ENCODE data around the gene NKD1. TPM values are rescaled to one million over a fixed set of nuclear protein-coding genes. Genes with fewer than 3 reads are reported as not detected.

The NKD1 gene
- total and polyA plus RNA-seq, 12 donors = 0.67 to 8.9 (median 3.5) TPM

GRCh38 chr16:50505115-50505514 lies 43.1 kb upstream of the NKD1 start:
- H3K4me1 ChIP-seq (replicated peaks in 1 of 2) = no peaks in the 10 kb centered on the region
- WGBS, 4 donors = 77 to 79% (median 78%) methylated on average over 5 of the region's 5 CpGs
- no peaks in the 10 kb centered on the region for H3K27me3 ChIP-seq
- H3K9me3 ChIP-seq (replicated peaks in 1 of 3) = no peaks in the 10 kb centered on the region
- TF ChIP-seq POLR2A (IDR thresholded peaks at IDR 0.05) = no peak
- TF ChIP-seq CTCF (IDR thresholded peaks at IDR 0.05) = no peak
- H3K27ac ChIP-seq = no peak overlapping the region
- DNase-seq = peak in 1 of 7 donors; percentile 11
- H3K4me3 ChIP-seq = no peak overlapping the region
- intact Hi-C loops (cut with DNase I) = no loop called here
- no peaks in the 10 kb centered on the region for H3K36me3 ChIP-seq (replicated peaks in 1 of 2)

- DNase-seq = peak in 1 of 7 donors; percentile 30
- H3K27ac ChIP-seq = no peak overlapping the region
- no peak overlapping the region for H3K4me3 ChIP-seq
- no peaks in the 10 kb centered on the region for H3K4me1 ChIP-seq (replicated peaks in 1 of 2)
- H3K36me3 ChIP-seq (replicated peaks in 1 of 2) = no peaks in the 10 kb centered on the region
- TF ChIP-seq POLR2A (IDR thresholded peaks at IDR 0.05) = no peak
- no peak for TF ChIP-seq CTCF (IDR thresholded peaks at IDR 0.05)
- intact Hi-C loops (cut with DNase I) = no loop called here
- H3K9me3 ChIP-seq (replicated peaks in 1 of 3) = no peaks in the 10 kb centered on the region
- 77 to 80% (median 79%) methylated on average over 9 to 13 of the region's 13 CpGs for WGBS, 4 donors
- no peaks in the 10 kb centered on the region for H3K27me3 ChIP-seq
Measured at GRCh38 chr16:50505714-50506542, 42.3 kb upstream of the NKD1 start.

- no peaks in the 10 kb centered on the region for H3K27me3 ChIP-seq
Measured at GRCh38 chr16:50506543-50506937, 41.7 kb upstream of the NKD1 start.

GRCh38 chr16:50507397-50507796 lies 40.8 kb upstream of the NKD1 start:
- intact Hi-C loops (cut with DNase I) = no loop called here
- TF ChIP-seq POLR2A (IDR thresholded peaks at IDR 0.05) (no peak), CTCF (IDR thresholded peaks at IDR 0.05) (no peak)
- DNase-seq = no peak
- Histone ChIP-seq H3K27ac (no peak overlapping the region), H3K36me3 (replicated peaks in 1 of 2) (no peaks in the 10 kb centered on the region), H3K27me3 (no peaks in the 10 kb centered on the region), H3K4me1 (replicated peaks in 1 of 2) (no peaks in the 10 kb centered on the region), H3K9me3 (replicated peaks in 1 of 3) (no peaks in the 10 kb centered on the region), H3K4me3 (no peak overlapping the region)
- WGBS, 4 donors = 68 to 89% (median 84%) methylated on average over 3 of the region's 3 CpGs

More at GRCh38 chr16:50506543-50506937, 41.7 kb upstream of the NKD1 start:
- Histone ChIP-seq H3K4me1 (replicated peaks in 1 of 2) (no peaks in the 10 kb centered on the region), H3K9me3 (replicated peaks in 1 of 3) (no peaks in the 10 kb centered on the region), H3K27ac (no peak overlapping the region), H3K4me3 (no peak overlapping the region), H3K36me3 (replicated peaks in 1 of 2) (no peaks in the 10 kb centered on the region)
- 90 to 97% (median 90%) methylated on average over 4 of the region's 4 CpGs for WGBS, 4 donors
- no peak for DNase-seq
- TF ChIP-seq POLR2A (IDR thresholded peaks at IDR 0.05) (no peak), CTCF (IDR thresholded peaks at IDR 0.05) (no peak)
- intact Hi-C loops (cut with DNase I) = no loop called here

Measured in adrenal gland (tissue), 12 donors.